ENCODE measurements around the gene C1orf116.

Gene C1orf116

GRCh38 chr1:207020065-207020708 lies 12.4 kb downstream of the C1orf116 start:
- DNase-seq (ENCODE audit: low read depth in 1 of 2, low spot score in 1 of 2) = no peak
- Histone ChIP-seq H3K27ac (replicated peaks) (no peak overlapping the region), H3K4me3 (replicated peaks; ENCODE audit: insufficient read depth, low read length) (no peak overlapping the region), H3K27me3 (ENCODE audit: insufficient read depth, poor library complexity, severe bottlenecking) (no peaks in the 10 kb centered on the region)
- TF ChIP-seq SPI1 (IDR thresholded peaks at IDR 0.05; ENCODE audit: borderline replicate concordance, low read depth) (no peak), REST (IDR thresholded peaks at IDR 0.05; ENCODE audit: insufficient replicate concordance, low read depth) (no peak), POLR2AphosphoS5 (IDR thresholded peaks at IDR 0.05; ENCODE audit: low read depth) (no peak), GABPA (IDR thresholded peaks at IDR 0.05; ENCODE audit: low read depth) (no peak)
- TF ChIP-seq, protein P1, sequence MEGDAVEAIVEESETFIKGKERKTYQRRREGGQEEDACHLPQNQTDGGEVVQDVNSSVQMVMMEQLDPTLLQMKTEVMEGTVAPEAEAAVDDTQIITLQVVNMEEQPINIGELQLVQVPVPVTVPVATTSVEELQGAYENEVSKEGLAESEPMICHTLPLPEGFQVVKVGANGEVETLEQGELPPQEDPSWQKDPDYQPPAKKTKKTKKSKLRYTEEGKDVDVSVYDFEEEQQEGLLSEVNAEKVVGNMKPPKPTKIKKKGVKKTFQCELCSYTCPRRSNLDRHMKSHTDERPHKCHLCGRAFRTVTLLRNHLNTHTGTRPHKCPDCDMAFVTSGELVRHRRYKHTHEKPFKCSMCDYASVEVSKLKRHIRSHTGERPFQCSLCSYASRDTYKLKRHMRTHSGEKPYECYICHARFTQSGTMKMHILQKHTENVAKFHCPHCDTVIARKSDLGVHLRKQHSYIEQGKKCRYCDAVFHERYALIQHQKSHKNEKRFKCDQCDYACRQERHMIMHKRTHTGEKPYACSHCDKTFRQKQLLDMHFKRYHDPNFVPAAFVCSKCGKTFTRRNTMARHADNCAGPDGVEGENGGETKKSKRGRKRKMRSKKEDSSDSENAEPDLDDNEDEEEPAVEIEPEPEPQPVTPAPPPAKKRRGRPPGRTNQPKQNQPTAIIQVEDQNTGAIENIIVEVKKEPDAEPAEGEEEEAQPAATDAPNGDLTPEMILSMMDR (IDR thresholded peaks at IDR 0.05; ENCODE audit: insufficient read depth, low read length) = no peak

- Histone ChIP-seq H3K27me3 (ENCODE audit: insufficient read depth, poor library complexity, severe bottlenecking) (no peaks in the 10 kb centered on the region), H3K27ac (replicated peaks) (no peak overlapping the region), H3K4me3 (replicated peaks; ENCODE audit: insufficient read depth, low read length) (no peak overlapping the region)
- TF ChIP-seq SPI1 (IDR thresholded peaks at IDR 0.05; ENCODE audit: borderline replicate concordance, low read depth) (no peak), GABPA (IDR thresholded peaks at IDR 0.05; ENCODE audit: low read depth) (no peak), REST (IDR thresholded peaks at IDR 0.05; ENCODE audit: insufficient replicate concordance, low read depth) (no peak), POLR2AphosphoS5 (IDR thresholded peaks at IDR 0.05; ENCODE audit: low read depth) (no peak)
- TF ChIP-seq, protein P1 (IDR thresholded peaks at IDR 0.05; ENCODE audit: insufficient read depth, low read length) = no peak
- DNase-seq (ENCODE audit: low read depth in 1 of 2, low spot score in 1 of 2) = no peak
These were observed 12.9 kb downstream of the C1orf116 start for GRCh38 chr1:207019661-207020060.

DNA sequence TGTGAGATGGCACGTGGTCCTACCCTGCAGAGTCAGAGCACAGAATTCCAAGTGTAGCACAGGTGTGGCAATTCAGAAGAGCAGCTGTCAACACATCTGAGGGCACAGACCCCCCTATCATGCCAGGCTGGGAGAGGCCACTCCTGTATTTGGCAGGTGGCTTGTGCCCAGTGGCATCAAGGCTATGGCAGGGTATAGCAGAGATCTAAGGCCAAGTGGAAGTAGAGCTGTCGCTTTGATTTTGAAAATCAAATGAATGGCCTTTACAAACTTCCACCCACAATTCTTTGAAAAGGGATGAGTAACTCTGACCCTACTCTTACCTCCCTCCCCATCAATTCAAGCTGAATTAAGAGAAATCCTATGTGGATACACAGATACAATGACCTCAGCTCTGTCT lies 13.4 kb downstream of the C1orf116 start:
- TF ChIP-seq SPI1 (IDR thresholded peaks at IDR 0.05; ENCODE audit: borderline replicate concordance, low read depth) (no peak), REST (IDR thresholded peaks at IDR 0.05; ENCODE audit: insufficient replicate concordance, low read depth) (no peak), GABPA (IDR thresholded peaks at IDR 0.05; ENCODE audit: low read depth) (no peak), POLR2AphosphoS5 (IDR thresholded peaks at IDR 0.05; ENCODE audit: low read depth) (no peak)
- TF ChIP-seq, protein P1 (IDR thresholded peaks at IDR 0.05; ENCODE audit: insufficient read depth, low read length) = no peak
- Histone ChIP-seq H3K27me3 (ENCODE audit: insufficient read depth, poor library complexity, severe bottlenecking) (no peaks in the 10 kb centered on the region), H3K4me3 (replicated peaks; ENCODE audit: insufficient read depth, low read length) (no peak overlapping the region), H3K27ac (replicated peaks) (no peak overlapping the region)
- no peak for DNase-seq (ENCODE audit: low read depth in 1 of 2, low spot score in 1 of 2)
